Activated T-cell treated with anti-CD3 and anti-CD28 coated beads for 4 hours (primary cell): ENCODE measurements around the gene MRPL23.
"Not testable (repeated sequence)": the region's sequence is repeated elsewhere in the genome, so short reads cannot be mapped to it uniquely, and the experiment has no call there.

Experiments
- DNase-seq: peaks from one replicate; pipeline ENCODE4 v3.0.0-alpha.2; 2020

The MRPL23 gene

DNA sequence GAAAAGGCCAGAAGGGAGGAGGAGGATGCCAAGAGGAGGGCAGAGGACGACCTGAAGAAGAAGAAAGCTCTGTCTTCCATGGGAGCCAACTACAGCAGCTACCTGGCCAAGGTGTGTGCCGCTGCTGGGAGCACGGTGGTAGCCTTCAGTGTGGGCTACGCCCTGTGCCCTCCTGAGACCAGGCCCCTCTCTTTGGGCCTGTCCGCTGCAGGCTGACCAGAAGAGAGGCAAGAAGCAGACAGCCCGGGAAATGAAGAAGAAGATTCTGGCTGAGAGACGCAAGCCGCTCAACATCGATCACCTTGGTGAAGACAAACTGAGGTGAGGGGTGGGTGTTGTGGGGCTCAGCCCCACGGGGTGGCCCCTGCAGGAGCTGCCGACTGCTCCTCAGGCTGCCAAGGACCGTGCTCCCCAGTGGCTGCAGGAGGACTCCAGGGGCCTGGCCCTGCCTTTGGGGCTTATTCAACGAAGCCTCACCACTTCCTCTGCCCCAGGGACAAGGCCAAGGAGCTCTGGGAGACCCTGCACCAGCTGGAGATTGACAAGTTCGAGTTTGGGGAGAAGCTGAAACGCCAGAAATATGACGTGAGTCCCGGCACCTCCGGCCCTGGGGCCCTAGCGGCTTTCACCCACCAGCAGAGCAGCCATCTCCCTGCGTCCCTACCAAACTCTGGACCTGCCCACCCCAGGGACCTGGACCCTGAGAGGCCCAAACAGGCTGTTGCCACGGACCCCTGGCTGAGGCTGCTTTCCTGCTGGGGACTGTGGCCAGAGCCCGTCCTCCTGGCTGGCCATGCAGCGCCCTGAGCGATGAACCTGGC lies 12.6 kb upstream of the MRPL23 start:
- no peak for DNase-seq

DNA sequence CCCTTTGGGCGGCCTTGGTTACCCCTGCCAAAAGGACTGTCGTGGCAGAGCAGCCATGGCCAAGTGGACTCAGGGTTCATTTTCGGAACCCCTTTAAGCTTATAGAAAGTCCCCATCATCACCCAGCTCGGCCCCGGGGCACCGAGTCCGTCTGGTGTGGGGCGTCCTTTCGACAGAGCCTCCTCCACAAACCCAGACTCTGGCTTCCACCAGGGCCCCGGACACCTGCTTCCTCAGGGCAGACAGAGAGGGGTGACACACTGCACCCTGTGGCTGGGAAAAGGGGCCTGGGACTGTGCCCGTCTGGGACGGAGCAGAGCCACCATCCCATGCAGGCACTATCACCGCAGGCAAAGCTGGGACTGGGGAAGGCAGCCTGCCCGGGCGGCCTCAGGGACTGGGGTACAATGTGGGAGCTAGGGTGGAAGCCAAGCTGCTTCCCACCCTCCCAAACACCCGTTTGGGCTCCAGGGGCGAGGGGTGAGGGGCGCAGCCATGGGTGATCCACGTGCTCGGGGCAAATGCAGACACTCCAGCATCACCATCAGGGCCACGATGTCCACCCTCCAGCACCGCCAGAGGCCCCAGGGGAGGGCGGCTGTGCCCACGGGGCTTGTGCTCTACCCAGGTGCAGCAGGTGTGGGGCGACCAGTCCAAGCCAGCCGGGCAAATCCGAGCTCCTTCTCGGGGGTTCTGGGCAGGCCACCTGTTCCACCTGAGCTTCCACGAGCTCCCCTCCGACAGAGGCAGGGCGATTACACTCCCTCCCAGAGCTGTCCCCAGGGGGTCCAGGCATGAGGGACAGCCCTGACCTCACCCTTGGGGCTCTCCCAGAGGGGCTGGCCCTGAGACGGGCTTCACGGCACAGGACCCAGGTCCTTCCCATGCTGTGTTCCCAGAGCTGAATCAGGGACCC lies 11.7 kb upstream of the MRPL23 start:
- no peak for DNase-seq

DNA sequence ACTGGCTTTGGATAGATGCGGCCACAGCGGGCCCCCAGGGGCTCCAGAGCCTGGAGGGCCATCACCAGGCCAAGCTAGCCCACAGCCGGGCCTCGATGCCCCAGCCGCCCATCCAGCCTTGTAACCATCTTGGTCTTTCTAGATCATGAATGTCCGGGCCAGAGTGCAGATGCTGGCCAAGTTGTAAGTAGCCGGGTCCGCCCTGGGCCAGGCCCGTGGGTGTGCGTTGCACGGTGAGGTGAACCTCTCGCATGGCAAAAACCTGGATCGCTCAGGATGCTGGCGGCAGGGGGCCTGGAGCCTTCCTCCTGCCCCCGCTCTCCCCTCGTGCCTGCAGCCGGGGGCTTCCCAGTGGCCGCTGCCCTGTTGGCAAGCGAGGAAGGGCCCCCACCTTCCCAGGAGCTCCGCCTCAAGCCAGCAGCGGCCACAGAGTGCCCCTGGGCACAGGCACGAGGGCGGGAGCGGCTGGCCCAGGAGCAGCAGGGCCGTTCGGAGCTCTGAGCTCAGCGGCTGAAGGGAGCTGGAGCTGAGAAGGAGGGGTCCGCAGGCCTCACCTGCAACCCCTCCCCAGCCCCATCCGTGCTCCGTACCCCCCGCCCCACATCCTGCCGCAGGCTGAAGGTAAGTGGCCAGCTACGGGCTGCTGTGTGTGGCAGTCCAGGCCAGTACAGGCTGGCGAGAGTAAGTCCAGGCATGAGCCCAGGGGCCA lies 10.9 kb upstream of the MRPL23 start:
- no peak for DNase-seq

DNA sequence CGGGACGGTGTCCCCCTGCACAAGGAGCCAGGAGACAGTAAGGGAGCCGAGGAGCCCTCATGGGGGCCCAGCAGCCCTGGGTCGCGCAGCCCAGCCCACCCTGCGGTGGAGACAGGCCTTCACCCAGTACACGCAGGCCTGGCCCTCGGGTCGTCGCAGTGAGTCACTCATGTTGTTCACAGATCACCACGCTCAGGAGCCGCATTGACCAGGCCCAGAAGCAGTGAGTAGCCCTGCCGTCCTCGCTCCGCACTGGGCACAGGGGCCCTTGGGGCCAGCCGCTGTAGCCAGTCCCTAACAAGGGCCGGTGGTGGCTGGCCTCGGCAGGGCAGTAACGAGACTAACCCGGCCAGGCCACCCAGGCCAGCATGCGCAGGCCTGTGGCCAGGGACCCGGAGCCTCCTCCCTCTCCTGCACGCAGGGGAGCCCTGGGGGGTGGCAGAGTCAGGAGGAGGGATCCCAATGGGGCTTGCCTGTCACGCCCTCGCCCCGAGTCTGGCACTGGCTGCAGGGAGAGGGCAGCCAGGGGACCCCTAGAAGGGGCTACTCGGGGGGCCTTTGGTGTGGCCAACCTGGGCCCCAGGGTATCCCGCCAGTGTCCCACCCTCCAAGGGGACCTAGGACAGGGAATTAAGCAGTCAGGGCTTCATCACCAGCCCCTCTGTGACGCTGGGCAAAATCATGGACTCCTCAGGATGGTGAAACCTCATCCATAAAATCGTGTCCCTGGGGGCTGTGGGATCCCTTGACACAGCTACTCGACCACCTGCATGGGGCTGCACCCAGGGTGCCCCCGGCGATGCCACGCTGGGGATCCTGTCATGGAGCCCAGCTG lies 10.1 kb upstream of the MRPL23 start:
- no peak for DNase-seq

DNA sequence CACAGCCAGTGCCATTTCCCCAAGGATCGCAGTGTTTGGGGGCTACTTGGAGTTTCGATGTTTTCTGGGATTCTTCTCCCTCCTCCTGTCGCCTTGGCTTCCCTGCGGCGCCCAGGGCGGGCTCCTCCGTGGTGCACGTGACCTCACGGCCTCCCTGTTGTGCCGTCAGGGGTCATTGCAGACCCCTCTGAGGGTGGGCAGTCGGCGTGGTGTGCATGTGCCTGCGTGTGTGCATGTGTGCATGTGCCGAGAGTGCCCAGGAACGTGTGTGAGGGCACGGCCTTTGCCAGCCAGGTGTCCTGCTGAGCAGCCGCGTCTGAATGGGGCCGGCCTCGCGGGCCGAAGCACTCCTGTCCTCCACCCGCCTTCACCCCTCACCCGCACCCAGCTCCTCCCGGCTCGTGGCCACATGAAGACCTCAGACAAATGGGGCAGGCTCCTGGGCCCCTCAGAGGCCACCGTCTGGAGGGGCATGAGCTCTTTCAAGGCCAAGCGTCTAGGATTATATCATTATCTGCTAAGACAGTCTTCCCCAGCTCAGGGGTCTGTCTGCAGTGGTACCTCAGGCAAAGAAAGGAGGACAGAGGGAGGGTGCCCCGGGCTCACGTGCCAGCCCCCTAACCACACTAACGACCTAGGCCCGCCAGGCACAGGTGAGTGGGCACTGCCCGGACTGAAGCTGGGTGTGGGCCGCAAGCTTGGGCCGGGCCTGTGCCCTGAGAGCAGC lies 9.4 kb upstream of the MRPL23 start:
- DNase-seq, result no peak

DNA sequence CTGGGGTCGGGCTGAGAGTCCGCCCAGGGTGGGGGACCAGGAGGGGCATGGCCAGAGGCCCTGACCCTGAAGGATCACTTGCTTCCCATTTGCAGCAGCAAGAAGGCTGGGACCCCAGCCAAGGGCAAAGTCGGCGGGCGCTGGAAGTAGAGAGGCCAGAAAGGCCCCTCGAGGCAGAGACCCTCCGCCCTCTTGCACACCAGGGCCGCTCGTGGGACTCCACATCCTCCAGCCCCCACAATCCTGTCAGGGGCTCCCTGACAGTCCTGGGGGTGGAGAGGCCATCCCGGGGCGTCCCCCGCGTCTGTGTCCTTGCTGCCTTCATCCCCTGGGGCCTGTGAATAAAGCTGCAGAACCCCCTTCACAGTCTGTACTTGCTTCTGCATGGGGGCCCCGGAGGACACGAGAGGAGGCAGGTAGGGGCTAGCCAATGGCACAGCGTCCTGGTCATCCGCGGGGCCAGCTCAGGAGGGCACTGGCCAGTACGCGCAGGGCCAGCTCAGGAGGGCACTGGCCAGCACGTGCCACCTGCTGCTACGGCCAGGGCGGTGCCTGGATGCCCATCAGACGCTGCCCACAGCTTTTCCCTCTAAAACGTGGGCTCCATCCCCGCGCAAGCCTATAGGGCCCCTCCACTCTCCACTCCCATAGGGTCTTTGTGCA lies 8.7 kb upstream of the MRPL23 start:
- no peak for DNase-seq

DNA sequence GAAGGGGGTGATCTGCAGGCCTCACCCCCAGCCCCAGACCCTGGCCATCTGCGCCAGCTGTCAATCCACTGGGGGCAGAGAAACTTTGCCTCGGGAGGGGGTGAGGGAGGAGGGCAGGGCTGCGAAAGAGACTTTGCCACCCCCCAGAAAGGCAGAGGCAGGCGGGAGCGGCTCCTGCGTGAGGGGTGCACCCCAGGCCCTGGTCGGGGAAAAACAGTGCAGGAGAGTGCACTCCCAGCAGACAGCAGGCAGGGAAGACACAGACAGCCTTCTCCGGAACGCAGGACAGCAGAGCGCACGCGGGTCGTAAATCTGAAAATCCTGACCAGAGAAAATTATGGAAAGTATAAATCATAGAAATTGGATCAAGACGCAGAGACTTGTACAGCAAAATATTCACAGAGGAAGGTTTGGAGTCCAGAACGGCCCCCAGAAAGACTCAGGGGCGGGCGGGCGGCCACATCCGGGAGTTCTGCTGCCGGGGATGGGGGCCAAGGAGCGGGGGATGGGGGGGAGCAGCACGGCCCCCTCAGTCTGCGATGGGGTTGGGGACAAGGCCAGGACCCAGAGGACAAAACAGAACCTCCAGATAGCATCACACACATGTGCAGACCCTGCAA lies 8.0 kb upstream of the MRPL23 start:
- no peak for DNase-seq

DNA sequence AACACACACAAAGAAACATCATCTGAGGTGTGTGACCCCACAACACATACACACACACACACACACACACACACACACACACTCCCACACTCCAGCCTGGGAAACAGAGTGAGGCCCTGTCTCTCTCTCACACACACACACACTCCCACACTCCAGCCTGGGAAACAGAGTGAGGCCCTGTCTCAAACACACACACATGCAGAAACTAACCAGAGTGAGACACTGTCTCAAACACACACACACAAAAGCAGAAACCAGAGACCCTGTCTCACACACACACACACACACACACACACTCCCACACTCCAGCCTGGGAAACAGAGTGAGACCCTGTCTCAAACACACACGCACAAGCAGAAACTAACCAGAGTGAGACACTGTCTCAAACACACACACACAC lies 7.3 kb upstream of the MRPL23 start:
- DNase-seq, result not testable (repeated sequence)

DNA sequence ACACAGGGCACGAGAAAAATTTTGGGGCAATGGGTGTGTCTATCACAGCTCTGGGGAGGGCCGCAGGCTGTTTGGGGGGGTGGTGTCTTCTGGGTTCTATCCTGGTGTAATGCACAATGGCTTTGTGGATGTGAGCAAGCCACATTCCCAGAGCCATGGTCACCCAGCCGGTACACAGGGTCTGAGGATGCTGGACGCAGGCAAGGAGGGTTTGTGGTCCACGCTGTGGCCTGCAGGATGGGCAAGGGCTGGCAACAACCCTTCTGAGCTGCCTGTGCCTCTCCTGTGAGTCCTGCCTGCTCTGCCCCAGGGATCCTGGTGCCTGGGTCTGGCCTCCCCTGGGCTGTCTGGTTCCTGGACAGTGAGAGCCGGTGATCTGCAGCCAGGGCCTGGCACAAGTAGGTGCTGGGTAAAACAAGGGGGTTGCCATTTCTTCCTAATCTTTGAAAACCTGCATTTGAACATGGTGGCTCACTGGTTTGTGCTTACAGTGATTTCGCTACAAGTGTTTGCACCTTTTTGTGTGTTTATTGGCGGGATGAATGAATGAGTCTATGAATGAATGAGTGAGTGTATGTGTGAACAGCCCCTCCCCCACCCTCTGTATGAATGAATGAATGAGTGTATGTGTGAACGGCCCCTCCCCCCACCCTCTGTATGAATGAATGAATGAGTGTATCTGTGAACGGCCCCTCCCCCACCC lies 4.4 kb upstream of the MRPL23 start:
- no peak for DNase-seq

DNA sequence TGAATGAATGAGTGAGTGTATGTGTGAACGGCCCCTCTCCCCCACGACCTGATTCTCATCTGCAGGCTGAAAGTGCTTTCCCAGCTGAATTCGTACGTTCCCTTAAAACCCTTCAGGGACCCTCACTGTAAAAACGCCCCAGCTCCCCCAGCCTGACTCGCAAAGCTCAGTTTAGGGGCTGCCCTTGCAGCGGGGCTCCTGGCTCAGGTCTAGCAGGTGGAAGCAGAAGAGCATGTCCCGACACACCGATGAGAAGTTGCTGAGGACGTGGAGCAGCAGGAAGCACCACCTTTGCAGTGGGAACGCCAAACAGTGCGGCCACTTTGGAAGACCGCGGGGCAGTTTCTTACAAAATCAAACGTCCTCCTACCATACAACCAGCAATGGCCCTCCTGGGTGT lies 3.6 kb upstream of the MRPL23 start:
- no peak for DNase-seq

DNA sequence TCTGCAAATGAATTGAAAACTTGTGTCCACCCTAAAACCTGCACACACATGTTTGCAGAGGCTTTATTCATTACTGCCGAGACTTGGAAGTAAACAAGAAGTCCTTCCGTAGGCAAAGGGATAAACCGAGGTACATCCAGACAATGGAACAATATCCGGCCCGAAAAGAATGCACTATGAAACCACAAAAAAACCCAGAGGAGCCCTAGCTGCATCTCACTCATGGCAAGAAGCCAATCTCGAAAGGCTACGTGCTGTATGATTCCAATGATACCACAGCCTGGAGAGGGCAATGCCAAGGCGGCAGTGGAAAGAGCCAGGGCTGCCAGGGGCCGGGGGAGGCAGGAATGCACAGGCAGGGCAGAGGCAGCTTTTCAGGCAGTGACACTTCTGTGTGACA lies 3.2 kb upstream of the MRPL23 start:
- DNase-seq, result no peak

DNA sequence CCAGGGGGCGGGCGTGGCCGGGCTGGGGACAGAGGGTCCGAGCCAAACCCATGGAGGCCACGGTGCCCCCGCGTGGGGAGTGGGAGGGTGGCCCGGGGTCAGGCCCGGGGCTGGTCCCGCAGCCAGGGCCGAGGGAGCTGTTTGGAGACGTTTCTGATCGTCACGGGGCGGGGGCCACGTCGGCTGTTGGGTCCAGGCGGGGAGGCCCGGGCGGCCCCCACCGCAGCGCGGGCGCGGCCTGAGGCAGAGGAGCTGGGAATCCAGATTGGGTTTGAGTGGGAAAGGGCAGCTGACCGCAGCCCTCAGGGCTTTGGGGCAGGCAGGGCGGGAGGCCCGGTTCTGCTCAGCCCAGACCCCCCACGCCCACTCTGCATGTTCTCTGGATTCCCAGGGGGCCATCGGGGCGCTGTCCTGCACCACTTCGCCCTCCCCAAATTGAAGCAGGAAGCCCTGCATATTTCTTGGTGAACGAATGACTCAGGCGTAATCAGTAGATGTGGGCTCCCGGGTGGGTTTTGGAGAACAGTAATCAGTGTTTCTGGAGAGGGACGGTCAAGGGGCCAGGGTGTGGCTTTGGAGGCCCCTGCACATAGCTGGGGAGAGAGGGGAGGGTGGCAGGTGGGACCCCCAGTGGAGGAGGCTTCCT lies 583 bp downstream of the MRPL23 start:
- DNase-seq, result no peak

DNA sequence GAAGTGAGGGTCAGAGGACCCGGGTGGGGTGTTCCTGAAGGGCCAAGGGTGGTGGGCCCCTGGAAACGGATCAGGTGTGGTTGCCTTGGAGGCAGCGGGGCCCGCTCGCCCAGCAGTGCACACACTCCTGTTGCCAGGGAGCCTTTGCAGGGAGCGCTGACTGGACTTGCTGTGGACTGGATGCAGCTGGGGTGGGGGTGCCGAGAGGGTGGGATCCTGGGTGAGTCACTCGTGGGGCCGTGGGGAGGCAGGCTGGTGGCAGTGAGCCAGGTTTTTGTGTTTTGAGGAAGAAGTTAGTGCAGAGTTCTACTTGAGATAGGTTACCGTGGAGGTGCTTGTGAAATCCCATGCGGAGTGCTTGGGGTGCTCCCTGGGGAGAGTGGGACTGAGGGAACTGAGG lies 1.3 kb downstream of the MRPL23 start:
- no peak for DNase-seq

DNA sequence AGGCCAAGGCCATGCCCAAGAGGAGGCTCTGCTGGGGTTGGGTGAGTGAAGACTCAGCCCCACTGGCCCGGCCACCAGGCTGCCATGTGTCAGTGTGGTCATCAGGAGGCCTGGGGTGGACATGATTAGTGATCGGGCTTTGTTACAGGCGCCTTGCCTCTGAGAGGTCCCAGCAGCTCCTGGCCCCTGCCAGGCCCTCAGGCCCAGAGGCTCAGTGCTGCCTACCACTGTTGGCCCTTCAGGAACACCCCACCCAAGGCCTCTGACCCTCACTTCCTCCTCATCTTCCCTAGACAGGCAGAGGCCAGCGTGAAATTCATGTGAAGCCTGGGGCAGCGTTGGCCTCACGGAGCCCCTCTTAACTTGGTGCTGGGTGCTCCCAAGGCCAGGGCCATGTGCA lies 2.2 kb downstream of the MRPL23 start:
- DNase-seq, result no peak

DNA sequence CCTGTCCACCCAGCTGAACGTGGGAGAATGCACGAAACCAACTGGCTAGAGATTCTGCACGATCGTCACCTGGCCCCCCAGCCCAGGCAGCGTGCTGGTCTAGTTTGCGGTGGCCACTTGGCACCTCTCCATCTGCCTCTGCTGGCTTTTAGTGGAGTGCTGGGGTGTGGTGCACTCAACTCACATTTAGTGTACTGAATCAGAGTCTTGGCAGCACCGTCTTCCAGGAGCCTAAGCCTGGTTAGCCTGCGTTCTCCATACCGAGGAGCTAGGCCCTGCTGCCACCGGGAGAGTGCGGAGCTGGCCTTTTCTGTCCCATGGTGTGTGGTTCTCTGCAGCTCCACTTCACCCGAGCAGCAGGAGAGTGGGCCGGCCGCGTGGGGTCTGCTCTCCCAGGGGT lies 2.8 kb downstream of the MRPL23 start:
- no peak for DNase-seq

DNA sequence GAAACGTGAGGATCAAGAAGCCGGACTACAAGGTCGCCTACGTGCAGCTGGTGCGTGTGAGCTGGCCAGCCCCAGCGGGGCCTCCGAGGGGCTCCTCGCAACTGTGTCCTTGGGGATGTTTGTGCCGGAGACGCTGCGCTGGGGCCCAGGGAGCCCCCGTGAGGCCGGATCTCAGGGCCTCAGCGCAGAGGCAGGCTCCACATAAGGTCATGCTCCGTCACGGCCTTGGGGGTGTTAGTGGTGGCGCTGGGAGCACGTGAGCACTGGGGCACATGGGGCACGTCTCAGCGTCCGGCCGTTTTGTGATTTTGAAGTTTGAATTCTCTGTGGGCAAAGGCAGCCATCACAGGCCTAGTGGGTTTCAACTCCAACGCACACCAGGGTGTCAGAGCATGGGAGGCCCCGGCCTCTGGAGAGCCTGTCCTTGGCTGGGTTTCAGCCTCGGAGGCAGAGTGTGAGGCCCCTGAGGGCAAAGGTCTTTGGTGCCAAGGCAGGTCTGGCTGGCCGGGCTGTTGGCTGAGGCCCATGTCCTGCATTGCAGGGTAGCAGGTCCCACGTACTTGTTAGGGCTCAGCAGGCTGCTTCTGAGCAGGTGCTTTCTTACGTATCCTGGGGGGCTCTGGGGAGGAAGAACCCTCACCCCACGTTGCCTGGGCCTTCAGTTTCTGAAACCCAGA lies 5.8 kb downstream of the MRPL23 start:
- no peak for DNase-seq

DNA sequence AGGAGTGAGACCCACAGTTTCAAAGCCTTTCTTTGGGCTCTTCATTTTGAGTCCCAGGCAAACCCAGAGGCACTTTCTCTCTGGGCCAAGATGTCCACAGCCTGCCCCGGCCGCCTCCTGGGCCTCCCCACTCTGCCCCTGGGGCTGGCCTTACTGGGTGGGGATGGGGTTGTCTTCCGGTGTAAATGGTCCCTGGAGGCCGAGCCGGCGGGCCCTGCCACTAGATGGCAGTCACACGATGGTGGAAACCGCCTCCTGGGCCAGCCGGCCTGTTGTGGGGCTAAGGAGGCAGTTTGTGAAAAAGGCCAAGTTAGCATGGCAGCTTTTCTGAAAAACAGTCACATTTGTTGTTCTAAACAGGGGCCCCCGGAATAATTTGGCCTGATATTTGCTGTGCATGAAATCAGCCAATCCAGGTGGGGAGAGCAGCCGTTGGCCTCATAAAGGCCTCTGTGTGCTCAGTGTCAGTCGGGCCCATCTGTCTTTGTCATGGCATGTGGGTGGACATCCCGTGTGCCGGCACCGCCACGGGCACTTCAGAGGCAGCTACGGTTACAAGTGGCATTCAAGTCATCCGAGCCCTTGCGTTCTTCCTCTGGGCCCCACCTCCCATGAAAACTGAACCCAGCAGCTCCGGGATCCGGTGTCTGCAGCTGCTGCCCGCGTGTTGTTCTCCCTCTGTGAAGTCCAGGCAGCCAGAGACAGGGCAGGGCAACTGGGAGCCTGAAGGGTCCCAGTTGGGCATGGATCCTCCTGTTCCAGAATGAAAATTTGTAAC lies 6.5 kb downstream of the MRPL23 start:
- DNase-seq, result no peak

DNA sequence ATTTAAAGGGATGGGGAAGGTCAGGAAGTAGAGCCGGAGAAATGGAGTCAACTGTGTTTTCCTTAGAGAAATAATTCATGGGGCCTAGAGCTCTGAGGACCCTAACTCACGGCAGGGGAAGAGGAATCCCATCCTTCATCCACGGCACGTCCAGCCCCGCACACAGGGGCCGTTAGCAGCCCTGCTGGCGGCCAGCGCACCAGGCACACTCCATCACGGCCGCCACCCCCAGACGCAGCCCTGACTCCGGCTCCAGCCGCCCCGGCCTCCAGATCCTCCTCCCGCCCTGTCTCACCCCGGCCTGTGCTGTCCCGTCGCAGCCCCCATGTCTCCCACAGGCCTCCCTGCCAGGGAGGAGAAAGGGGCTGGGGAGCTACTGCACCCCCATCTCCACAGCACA lies 11.2 kb downstream of the MRPL23 start:
- DNase-seq, result no peak
